GM18909 (cell line): ENCODE results near the gene KCNJ18.
"Not testable (repeated sequence)": the region's sequence is repeated elsewhere in the genome, so short reads cannot be mapped to it uniquely, and the experiment has no call there.

Source experiments
- ATAC-seq: cut with Tn5 transposase; IDR thresholded peaks from one replicate; pipeline ENCODE4 v1.9.1; 2021; ENCODE audit warnings: mild to moderate bottlenecking; ENCODE audit not compliant: unreplicated experiment, poor library complexity

The KCNJ18 gene

DNA sequence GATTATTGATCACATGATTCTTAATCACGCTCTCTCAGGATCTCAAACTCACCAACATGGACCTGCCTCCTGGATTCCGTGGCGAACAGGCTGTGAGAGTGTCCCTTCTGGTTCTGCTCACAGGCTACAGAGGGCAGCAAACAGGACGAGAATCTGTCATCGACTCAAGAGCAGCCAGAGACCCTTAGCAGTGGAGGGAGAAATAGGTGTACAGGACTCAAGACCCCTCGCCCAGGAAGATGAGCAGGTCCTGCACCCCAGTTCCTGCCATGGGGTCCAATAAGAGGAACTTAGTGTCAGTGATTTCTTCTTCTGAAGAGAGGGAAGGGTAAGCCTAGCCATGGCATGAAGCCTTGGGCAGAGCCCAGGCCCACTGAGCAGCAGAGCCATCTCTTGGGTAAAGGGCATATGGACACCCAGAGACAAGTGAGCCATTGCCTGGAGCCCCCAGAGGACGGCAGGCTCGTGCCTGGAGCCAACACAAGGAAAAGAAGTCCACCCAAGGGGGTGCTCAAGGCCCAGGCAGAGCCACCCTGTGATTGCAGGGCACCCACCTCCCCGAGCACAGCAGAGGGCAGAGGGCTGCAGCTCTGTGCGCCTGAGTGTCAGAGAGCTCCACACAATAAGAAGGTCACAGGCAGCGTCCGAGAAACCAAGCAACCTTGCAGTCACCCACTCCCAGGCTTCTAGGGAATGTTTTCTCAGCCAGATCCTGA, 27.3 kb downstream of the KCNJ18 start:
- not testable (repeated sequence) for ATAC-seq

DNA sequence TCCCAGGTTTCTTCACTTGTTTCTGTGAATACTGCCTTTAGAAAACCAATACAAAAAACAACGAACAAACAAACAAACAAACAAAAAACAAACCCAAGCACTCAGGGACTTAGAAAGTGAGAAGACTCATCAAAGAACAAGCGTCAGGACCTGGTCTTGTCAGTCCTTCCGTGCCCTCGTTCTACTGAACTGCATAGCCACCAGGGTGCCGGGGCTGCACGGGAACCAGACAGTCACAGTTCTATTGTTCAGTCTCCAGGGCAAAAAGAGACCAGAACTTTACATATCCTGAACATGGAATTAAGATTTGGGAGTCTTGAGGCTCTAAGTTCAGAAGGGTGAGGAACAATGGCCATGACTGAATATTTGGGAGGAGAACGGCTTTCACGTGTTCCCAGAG, 28.2 kb downstream of the KCNJ18 start:
- not testable (repeated sequence) for ATAC-seq

DNA sequence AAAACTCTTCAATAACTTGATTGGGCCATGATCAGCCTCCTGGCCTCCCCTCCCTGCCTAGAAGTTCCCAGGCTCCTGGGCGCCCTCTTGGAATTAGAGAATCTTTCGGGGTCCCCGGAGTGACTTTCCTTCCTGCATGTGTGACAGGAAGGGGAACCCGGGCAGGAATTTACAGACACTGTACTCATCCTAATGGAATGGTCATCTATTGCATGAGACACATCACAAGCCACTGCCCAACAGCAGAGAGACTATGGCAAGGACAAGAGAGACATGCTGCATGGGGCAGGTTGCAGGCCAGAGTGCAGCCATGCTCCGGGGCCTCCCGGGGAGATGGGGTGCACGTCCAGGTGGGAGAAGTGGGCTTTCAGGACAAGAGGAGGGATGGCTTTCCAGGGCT, 29.9 kb downstream of the KCNJ18 start:
- not testable (repeated sequence) for ATAC-seq

DNA sequence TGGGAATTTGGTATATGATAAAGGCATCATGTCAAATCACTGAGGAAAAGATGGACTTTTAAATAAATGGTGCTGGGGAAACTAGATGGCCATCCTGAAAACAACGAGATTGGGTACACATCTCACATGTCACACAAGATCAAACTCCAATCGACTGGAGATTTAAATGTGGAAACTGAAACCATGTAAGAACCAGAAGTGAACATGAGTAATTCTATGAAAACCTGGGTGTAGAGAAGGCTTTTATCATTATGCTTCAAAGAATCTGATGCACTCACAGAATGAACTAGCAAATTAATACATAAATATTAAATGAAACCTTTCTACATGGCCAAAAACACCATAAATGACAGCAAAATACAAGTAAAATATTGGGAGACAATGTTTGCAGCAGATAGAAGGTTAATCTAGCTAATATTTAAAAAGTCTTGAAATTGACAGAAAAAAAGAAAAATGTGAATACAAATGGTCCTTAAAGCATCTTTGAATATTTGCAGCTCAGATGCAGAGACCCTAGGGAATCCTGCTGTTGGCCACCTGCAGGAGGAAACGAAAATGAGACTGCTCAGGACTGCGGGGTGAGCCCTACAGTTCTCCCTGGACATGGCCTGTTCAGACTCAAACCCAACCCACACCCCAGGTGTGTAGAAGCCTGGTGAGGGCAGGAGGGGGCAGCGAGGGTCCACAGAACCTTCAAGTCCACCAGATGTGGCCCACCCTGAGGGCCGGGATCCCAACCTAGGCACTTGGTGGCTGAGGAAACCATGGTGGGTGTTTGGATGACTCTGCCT, 32.1 kb downstream of the KCNJ18 start:
- not testable (repeated sequence) for ATAC-seq

DNA sequence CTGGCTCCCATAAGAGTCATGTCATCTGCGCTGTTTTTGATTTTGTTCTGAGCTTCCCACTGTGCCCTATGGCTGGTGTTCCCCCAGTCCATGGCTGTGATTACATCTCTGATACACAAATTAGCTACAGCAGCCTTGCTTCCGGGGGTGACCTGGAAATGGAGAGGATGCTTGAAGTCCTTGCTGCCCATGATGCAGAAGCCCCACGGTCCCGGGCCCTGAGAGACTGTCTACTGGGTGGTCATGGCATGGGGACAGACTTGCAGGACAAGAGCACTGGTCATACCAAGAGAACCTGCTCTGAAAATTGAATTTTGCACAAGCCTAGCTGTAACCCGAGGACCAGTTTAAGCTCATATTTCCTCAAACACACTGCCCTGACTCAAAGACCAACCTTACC, 38.8 kb downstream of the KCNJ18 start:
- ATAC-seq = not testable (repeated sequence)

DNA sequence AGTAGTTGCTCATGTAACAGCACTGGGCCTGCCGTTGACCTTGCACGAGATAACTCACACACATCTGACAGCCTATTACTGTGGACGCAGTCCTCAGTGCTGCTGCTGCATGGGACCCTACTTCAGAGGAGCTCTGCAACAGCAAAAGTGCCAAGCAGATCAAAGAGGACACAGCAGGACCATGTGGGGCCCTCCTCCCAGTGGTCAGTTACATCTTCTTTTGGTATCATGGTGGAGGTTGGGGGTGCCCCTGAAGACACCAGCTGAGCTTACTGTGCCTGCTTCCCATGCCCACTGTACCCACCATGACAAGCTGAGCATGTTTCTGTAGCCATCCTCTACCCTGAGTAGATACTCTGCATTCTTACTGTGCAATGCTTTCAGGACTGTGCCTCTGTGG, 41.6 kb downstream of the KCNJ18 start:
- ATAC-seq = not testable (repeated sequence)

DNA sequence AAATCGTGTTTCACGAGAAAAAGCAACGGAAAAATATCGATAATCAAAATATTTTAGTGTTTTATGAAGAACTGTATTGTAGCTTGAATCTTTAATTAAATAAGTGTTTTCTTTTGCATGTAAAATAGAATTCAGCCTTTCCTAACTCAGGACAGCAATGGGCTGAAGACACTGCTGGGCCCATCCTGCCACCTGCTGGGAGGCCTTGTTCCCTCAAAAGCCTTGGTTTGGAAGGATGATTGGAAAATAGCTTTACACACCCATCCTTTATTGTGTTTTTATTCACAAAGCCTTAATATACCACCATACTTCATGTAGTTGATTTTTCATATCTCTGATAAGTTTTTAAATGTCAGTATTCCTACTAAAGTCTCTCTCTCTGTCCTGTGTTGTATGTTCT, 43.5 kb downstream of the KCNJ18 start:
- ATAC-seq = not testable (repeated sequence)

DNA sequence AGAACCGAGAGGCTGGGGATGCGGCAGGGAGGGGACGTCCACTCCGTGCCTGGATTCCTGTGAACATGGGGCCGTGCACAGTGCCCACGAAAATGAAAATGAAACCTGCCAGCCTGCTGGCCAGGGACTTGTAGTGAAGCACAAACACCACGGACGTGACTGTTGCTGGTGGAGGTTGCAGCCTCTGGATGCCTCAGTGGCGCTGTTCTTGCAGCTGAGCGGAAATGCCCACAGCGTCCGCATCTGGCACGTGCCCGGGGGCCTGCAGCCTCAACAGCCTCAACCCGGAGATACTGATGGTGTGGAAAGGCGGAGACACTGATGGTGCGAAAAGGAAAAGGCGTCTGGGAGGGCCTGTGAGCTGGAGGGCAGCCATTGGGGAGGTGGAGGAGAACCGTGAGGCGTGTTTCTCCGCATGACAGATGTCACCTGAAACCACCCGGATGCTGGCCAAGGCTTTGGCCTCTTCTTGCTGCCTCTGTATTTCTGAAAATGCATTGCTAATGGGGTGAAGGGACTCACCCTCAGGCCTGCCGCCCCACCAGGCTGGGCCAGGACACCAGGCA, 44.8 kb downstream of the KCNJ18 start:
- ATAC-seq = not testable (repeated sequence)

DNA sequence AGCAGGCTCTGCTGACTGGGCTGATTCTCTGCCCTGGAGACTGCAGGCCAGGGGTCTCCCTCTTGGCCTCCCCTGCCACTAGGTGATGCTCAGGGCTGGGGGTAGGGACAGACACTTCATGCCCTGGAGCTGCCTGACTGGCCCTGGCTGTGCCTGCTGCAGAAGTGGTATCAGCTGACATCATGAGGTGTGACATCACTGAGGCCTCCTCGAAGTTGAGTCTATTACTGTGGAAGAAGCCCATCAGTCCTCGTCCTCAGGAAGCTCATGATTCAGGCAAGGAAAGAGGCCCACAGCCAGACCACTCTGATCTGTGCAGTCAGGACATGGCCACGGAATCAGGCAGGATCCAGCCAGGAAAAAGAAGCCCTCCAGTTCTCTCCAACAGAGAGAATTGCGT, 45.9 kb downstream of the KCNJ18 start:
- ATAC-seq = not testable (repeated sequence)

DNA sequence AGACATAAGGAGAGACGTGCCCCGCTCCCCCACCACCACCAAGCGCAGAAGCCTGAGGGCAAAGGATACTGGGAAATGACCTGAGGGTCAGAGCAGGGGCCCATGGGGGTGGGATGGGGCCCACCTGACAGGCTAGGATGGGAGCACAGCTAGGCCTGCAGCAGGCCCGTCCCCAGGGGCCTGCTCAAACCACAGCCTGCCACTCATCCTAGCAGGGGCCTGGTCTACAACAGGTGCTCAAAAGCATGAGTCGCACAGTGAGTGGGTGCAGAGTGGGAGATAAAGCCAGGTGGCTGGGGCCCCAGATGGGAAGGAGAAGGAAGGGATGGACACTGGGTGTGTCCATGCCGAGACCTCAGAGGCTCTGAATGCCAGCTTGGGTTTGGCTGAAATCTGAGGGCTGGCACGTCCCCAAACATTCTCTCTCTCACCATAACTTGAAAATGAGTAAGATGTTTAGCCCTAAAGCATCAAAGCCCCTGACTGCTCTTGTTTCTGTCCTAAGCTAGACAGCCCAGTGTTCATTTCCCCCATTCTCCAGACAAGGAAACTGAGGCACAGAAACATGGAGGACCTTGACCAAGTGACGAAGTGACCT, 46.7 kb downstream of the KCNJ18 start:
- peak; percentile 70 for ATAC-seq

DNA sequence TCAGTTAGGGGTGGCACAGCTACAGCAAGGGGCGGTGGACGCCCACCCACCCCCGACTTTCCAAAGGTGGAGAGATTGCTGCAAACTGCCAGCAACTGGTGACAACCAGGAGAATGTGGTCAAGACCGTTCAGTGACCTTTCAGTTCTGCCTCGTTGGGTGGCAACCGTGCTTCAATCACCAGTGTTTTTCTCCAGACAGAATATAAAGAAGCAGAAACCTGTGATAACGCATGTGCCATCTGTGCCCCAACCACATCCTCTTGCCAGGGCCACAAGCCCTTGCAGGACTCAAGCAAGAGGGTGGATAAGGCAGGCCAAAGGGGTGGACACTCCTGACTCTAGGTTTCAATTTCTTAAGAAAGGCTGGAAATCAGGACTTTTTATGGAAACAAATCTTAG, 47.2 kb downstream of the KCNJ18 start:
- peak; percentile 65 for ATAC-seq

DNA sequence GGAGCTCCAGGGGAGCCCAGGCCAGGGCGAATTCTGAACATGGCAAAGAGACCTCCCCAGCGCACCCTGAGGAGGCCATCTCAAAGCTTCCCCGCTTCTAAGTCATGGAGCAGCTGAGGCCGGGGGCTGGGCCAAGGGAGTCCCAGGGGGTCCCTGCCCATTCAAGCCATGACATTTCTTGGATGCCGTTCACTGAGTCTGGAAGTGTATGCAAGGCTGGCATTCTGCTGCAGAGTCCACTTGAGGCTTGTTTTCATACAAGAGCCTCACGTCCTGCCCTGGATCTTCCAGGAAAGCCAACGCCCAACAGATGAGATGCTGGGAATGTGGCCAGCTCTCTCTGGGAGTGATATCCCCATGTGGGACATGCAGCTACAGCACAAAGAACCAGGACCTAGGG, 48.5 kb downstream of the KCNJ18 start:
- not testable (repeated sequence) for ATAC-seq

DNA sequence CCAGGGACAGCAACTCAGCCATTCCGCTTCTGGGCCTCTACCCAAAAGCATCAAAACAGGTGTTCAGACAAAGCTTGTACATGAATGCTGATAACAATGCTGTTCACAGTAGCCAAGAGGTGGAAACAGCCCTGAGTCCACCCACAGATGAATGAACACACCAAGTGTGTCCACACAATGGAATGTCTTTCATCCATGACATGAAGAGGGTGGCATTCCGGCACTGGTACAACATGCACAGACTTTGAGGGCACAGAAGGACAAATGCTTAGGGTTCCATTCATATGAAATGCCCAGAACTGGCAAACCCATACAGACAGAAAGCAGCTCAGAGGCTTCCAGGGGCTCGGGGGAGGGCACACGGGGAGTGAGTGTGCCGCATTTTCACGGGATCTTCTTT, 49.2 kb downstream of the KCNJ18 start:
- ATAC-seq = not testable (repeated sequence)

DNA sequence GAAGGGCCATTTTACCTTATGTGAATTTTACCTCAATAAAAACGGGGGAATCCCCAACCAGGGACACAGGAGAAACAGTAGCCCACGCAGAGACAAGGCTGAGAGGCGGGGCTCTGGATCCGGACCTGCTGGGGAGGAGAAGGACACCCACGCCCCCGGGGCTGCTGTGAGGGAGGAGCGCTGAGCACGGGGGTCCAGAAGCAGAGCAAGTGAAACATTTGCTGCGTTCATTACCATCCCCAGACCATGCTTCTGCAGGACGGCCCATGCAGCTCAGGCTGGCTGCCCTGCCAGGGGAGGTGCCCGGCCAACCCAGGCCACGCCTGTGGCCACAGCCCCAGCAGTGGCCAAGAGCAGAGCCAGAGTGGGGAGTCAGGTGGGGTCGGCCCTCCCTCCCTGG, 50.0 kb downstream of the KCNJ18 start:
- ATAC-seq = no peak

DNA sequence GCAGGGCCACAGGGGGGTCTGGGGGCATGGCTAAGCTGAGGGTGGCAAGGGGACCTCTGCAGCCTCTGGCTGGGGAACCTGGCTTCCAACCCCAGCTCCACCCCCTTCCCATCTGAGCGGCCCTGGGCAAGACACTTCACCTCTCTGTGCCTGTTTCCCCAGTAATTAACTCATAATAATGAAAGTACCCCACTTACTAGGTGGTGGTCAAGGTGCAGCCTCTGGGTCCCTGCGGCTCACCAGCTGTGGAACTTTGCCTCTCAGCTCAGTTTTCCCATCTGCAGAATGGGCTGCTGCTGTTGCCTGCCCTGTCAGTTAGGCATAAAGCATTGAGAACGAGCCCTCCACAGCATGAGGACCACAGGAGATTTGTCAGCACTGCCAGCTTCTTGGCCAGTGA, 51.8 kb downstream of the KCNJ18 start:
- ATAC-seq = not testable (repeated sequence)

DNA sequence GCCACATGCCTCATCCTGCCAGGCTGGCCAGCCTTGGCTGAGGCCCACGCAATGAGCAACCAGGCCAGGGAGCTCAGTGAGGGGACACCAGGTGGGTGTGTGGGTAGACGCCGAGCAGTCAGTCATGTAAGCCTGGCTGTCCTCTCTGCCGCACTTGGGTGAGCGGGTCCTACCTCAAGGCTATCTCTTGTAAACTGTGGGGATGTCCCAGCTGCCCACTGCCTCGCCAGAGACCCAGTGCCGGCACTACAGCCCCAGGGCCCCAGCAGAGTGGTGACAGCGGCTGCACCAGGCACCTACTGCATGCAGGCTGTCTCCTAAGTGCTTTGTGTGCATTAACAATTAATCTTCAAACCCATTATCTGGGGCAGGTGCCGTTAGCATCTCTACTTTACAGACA, 52.3 kb downstream of the KCNJ18 start:
- not testable (repeated sequence) for ATAC-seq

DNA sequence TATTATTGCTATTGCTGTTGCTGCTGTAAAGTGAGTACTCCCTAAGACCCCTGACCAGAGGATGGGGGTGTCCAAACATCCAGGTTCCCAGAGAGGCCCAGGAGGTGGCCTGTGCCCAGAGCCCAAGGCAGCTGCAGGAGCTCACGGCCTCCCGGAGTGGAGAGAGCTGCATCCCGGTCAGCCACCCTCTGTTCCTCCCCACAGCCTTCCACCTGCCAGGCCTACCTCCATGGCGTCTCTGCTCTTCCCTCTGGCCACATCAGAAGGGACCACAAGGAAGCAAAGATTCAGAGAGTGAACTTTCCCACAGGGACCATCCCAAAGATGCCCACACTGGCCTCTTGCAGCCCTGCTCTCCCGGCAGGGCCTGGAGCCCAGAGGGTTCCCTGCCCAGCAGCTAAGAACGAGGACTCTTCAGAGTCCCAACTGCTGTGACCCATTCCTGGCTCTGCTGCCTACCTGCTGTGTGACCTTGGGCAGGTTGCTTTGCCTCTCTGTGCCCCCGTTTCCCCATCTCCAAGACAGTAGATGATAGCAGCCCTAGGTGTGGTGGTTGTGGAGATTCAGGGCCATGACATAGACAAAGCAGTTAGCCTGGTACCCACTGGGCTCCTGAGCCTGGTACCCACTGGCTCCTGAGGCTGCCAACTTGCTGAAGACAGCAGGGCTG, 53.2 kb downstream of the KCNJ18 start:
- not testable (repeated sequence) for ATAC-seq

DNA sequence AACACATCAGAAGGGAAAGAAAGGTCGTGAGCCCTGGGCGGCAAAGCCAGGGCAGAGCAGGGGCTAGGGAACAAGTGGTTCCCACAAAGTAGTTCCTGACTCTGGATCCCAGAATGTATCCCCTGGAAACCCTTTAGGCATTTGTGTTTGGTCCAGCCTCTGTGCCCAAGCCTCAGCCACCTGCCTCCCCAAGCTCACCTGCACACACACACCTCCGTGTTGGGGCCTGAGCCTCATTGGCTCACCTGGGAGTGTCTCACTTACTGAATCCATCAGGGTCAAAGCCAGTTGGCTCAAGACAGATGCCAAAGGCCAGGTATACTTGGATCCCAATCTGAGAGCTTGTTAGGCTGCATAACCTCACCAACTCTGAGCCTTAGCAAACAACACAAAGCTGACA, 54.1 kb downstream of the KCNJ18 start:
- not testable (repeated sequence) for ATAC-seq

DNA sequence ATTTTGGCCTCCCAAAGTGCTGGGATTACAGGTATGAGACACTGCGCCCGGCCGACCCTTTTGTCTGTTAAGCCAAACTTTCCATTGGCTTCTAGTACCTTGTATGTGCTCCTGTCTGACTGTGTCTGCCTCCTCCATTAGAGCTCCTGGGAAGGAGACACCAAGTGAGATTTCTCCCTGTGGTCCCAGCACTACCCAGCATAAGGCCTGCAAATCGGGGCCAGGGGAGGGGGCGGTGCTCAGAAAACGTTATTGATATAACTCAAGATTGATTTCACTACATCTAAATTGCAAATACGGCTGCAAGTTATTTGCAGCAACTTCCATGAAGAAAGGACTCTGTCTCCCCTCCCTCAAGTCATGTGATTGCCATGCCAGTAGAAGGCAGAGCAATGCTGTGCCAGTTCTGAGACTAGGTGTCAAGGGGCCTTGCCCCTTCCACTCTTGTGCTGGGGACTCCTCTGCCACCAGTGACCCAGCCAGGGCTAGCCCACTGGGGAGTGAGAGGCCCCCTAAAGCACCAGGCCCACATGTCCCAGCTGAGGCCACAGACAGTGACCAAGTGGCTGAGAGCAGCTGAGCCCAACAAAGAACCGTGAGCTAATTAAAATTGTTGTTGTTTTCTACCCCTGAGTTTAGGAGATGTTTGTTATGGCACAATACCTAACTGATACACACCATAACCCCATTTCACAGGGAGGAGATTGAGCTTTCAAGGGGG, 55.0 kb downstream of the KCNJ18 start:
- not testable (repeated sequence) for ATAC-seq

DNA sequence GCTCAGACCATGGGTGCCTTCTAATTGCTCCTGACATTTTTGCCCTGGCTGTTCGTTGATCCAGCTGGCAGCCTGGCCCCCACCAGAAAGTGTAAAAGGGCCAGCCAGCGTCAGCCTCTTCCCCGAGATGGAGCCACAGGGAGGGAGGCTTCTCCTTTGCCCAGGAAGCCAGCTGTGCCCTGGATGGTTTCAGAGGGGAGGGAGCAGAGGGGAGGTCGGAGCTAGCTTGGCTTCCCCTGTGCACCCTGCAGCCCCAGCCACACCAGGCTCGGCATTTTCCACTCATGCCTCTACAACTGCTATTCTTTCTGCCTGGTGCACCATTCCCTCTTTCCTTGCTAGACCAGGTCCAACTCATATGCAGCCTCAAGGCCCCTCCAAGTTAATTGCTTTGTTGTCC, 56.4 kb downstream of the KCNJ18 start:
- not testable (repeated sequence) for ATAC-seq
